CD4-positive, alpha-beta T cell (primary cell): ENCODE measurements around the gene MSMP. TPM values are rescaled to one million over a fixed set of nuclear protein-coding genes. Genes with fewer than 3 reads are reported as not detected.

ENCODE experiments used
- ATAC-seq: fragments of 200-7000 bp; cut with Tn5 transposase; one replicate; pipeline ENCODE4 v1.10.0; 2022; ENCODE audit warnings: mild to moderate bottlenecking; ENCODE audit not compliant: poor library complexity
- CTCF ChIA-PET: fragments of 350-600 bp; sonication (Branson Sonifier 250); formaldehyde crosslinking; loops from one replicate; lab custom pipeline; 2021; ENCODE audit warnings: antibody characterized with exemption, inconsistent platforms; lab: Charles Lee
- POLR2A ChIA-PET: fragments of 350-600 bp; sonication (Branson Sonifier 250); formaldehyde crosslinking; loops from one replicate; lab custom pipeline; 2021; ENCODE audit warnings: antibody characterized with exemption, inconsistent platforms; lab: Charles Lee
- DNase-seq, 14 experiments: peaks; one replicate each; pipeline ENCODE4 v3.0.0-alpha.2; 2013 to 2020; ENCODE audit warnings: mixed read lengths in 2 of 14
- H3K27ac ChIP-seq, 2 donors: one replicate each; pipeline versions ENCODE4 v1.5.1 to v1.7.0; 2013; ENCODE audit warnings: low read length in 2 of 2, low read depth in 1 of 2, mild to moderate bottlenecking in 1 of 2
- H3K27me3 ChIP-seq, 2 experiments: 1 replicate in 1 of 2; 2 replicates in 1 of 2; pipeline versions ENCODE4 v1.6.1 to v1.7.0; 2013; ENCODE audit warnings: low read length in 2 of 2, control low read depth in 1 of 2, mild to moderate bottlenecking in 1 of 2, moderate library complexity in 1 of 2; ENCODE audit not compliant: insufficient read depth in 2 of 2, control insufficient read depth in 1 of 2
- H3K36me3 ChIP-seq: one replicate; pipeline ENCODE4 v1.6.1; 2013; ENCODE audit warnings: low read length, control low read depth; ENCODE audit not compliant: insufficient read depth
- H3K4me1 ChIP-seq: one replicate; pipeline ENCODE4 v1.6.1; 2013; ENCODE audit warnings: low read length, control low read depth; ENCODE audit not compliant: insufficient read depth
- H3K4me3 ChIP-seq: one replicate; pipeline ENCODE4 v1.5.1; 2013; ENCODE audit warnings: mild to moderate bottlenecking, low read length, moderate library complexity
- H3K9me3 ChIP-seq, 2 experiments: 1 replicate in 1 of 2; 2 replicates in 1 of 2; pipeline versions ENCODE4 v1.6.1 to v1.7.0; 2013; ENCODE audit warnings: low read length in 2 of 2, mild to moderate bottlenecking in 2 of 2, control low read depth in 1 of 2, moderate library complexity in 1 of 2; ENCODE audit not compliant: control insufficient read depth in 1 of 2, insufficient read depth in 1 of 2
- H3K27ac Mint-ChIP-seq: one replicate; pipeline ENCODE4 v1.8.0; 2020; ENCODE audit warnings: mixed read lengths
- H3K27me3 Mint-ChIP-seq: one replicate; pipeline ENCODE4 v1.8.0; 2021; ENCODE audit warnings: mixed read lengths
- H3K36me3 Mint-ChIP-seq: one replicate; pipeline ENCODE4 v1.8.0; 2021; ENCODE audit warnings: low read depth, mixed read lengths
- H3K4me1 Mint-ChIP-seq: one replicate; pipeline ENCODE4 v1.8.0; 2021; ENCODE audit warnings: low read depth, mixed read lengths
- H3K4me3 Mint-ChIP-seq: one replicate; pipeline ENCODE4 v1.8.0; 2020; ENCODE audit warnings: mild to moderate bottlenecking, mixed read lengths
- H3K9me3 Mint-ChIP-seq: one replicate; pipeline ENCODE4 v1.8.0; 2020; ENCODE audit warnings: mixed read lengths
- intact Hi-C, 2 experiments: fragments of 100-400 bp; cut with DNase I in 1 of 2; cut with micrococcal nuclease in 1 of 2; formaldehyde crosslinking; loops; one replicate each; pipeline versions ENCODE4 v1.15.1 to v1.9.0; 2023 to 2025; cut with DNase I, micrococcal nuclease
- total RNA-seq, 174 experiments: library from RNA in 2 of 174; stranded (reverse) in 2 of 174; gene quantifications; one replicate each; pipeline ENCODE4 v1.2.3 and lab custom pipeline; 2021 to 2026
- TF ChIP-seq, protein P1 (sequence below): fragments of 200-600 bp; IDR thresholded peaks from one replicate; pipeline ENCODE4 v1.8.0; 2022; ENCODE audit warnings: antibody characterized with exemption, mild to moderate bottlenecking

Gene MSMP
- total RNA-seq, 2 experiments from 2014 or later, result not detected

DNA sequence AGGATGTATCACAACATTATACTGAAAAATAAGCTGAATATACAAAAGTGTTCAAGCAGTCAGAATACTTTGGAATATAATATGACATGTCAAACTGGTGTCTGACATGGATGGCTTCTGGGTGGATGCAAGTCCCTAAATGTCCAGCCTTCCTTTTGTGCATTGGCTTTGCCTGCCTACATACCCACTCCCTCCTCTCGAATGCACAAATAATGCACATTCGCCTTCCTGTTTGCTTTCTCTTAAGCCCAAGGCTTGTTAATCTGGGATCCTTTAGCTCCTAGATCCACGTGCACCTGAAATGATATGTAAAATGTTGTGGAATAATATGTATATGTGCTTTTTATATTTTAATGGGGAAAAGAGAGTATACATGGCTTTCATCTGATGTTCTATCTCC is 24.4 kb upstream of the MSMP start:
- H3K27ac ChIP-seq, result no peak overlapping the region
- no peaks in the 10 kb centered on the region for H3K27me3 ChIP-seq
- intact Hi-C loops, result no loop called here
- TF ChIP-seq, protein P1, sequence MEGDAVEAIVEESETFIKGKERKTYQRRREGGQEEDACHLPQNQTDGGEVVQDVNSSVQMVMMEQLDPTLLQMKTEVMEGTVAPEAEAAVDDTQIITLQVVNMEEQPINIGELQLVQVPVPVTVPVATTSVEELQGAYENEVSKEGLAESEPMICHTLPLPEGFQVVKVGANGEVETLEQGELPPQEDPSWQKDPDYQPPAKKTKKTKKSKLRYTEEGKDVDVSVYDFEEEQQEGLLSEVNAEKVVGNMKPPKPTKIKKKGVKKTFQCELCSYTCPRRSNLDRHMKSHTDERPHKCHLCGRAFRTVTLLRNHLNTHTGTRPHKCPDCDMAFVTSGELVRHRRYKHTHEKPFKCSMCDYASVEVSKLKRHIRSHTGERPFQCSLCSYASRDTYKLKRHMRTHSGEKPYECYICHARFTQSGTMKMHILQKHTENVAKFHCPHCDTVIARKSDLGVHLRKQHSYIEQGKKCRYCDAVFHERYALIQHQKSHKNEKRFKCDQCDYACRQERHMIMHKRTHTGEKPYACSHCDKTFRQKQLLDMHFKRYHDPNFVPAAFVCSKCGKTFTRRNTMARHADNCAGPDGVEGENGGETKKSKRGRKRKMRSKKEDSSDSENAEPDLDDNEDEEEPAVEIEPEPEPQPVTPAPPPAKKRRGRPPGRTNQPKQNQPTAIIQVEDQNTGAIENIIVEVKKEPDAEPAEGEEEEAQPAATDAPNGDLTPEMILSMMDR, result no peak
- Mint-ChIP-seq H3K4me1 (no peaks in the 10 kb centered on the region), H3K4me3 (no peak overlapping the region), H3K27ac (no peak overlapping the region), H3K27me3 (no peaks in the 10 kb centered on the region), H3K9me3 (no peaks in the 10 kb centered on the region), H3K36me3 (peaks cover 26% of the 10 kb centered on the region)
- ChIA-PET POLR2A (no interaction called here), CTCF (interaction anchor here (0.5 to 1.3 kb wide), 2 partner anchors 12 to 707 kb away, joined by 3 to 4 read pairs; no protein-coding TSS in a partner anchor)
- H3K36me3 ChIP-seq, result peaks cover 4% of the 10 kb centered on the region
- H3K9me3 ChIP-seq, result no peaks in the 10 kb centered on the region
- DNase-seq (no peak), ATAC-seq (no peak)
- no peaks in the 10 kb centered on the region for H3K4me1 ChIP-seq
- H3K4me3 ChIP-seq, result no peak overlapping the region

DNA sequence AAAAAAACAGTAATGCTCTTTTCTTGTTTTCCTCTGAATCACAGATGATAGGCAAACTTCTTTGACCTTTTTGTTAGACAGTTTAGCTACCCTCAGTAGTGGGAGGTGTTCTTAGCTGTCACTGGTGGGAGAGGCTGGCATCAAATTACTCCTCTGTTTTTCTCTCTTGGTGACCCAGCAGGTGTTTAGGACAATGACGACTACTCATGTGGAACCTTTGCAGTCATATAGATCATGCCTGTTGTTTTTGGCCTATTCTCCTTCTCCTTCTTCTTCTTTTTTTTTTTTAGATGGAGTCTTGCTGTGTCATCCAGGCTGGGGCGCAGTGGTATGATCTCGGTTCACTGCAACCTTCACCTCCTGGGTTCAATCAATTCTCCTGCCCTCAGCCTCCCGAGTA is 21.9 kb upstream of the MSMP start:
- no peaks in the 10 kb centered on the region for H3K9me3 Mint-ChIP-seq
- no peak for ATAC-seq
- H3K27me3 Mint-ChIP-seq, result no peaks in the 10 kb centered on the region
- H3K4me1 Mint-ChIP-seq, result no peaks in the 10 kb centered on the region
- peaks cover 20% of the 10 kb centered on the region for H3K36me3 Mint-ChIP-seq
- no peaks in the 10 kb centered on the region for H3K27me3 ChIP-seq
- no peak overlapping the region for H3K27ac Mint-ChIP-seq
- POLR2A ChIA-PET, result no interaction called here
- H3K4me3 Mint-ChIP-seq, result no peak overlapping the region
- CTCF ChIA-PET, result interaction anchor here (1.6 kb wide), 1 partner anchor 106 kb away, joined by 5 read pairs; no protein-coding TSS in a partner anchor
- no peak overlapping the region for H3K4me3 ChIP-seq
- H3K4me1 ChIP-seq, result no peaks in the 10 kb centered on the region
- H3K36me3 ChIP-seq, result peaks cover 11% of the 10 kb centered on the region
- TF ChIP-seq, protein P1, result no peak
- no peaks in the 10 kb centered on the region for H3K9me3 ChIP-seq
- intact Hi-C loops, result no loop called here
- H3K27ac ChIP-seq, result no peak overlapping the region
- DNase-seq, result no peak

DNA sequence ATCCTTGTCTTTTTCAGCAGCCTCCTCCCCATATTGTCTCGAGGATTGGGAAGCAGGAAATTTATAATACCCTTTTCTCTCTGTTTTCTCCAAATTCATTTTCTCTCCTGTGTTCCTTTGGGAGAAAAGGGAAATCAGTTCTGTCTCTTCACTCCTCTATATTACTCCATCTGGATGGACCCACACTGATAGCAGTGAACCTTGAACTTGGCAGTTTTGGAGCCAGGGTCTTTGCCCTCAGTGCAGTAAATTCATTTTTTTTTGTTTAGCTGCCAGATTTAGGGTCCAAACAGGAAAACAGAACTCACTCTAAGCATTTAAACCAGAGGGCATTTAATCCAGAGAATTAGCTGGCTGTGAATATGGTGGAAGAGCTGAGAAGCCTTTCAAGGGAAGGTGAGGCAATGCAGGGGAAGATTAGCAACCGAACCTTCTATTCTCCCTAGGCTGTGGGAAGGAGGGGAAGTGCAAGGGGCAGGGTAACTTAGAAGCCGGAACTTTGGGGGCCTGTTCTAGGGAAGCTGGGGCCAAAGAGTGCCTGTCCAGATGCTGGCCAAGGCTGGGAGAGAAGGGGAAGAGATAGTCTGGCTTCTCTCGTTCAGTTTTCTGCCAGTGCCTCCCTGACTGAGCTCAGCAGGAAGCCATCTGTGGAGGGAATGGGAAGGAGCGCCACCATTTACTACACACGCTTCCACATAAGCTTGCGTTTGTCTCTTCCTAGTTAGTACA is 21.0 kb upstream of the MSMP start:
- DNase-seq (no peak), ATAC-seq (no peak)
- Histone ChIP-seq H3K4me3 (no peak overlapping the region), H3K27ac (no peak overlapping the region), H3K9me3 (no peaks in the 10 kb centered on the region), H3K27me3 (no peaks in the 10 kb centered on the region), H3K4me1 (no peaks in the 10 kb centered on the region), H3K36me3 (peaks cover 9% of the 10 kb centered on the region)
- CTCF ChIA-PET, result interaction anchor here (1.6 kb wide), 1 partner anchor 107 kb away, joined by 5 read pairs; no protein-coding TSS in a partner anchor
- no peaks in the 10 kb centered on the region for H3K9me3 Mint-ChIP-seq
- no peaks in the 10 kb centered on the region for H3K27me3 Mint-ChIP-seq
- POLR2A ChIA-PET, result interaction anchor here (1.0 kb wide), 1 partner anchor 19 kb away, joined by 3 read pairs; no protein-coding TSS in a partner anchor
- H3K27ac Mint-ChIP-seq, result no peak overlapping the region
- TF ChIP-seq, protein P1, result no peak
- H3K4me1 Mint-ChIP-seq, result no peaks in the 10 kb centered on the region
- peaks cover 10% of the 10 kb centered on the region for H3K36me3 Mint-ChIP-seq
- intact Hi-C loops, result no loop called here
- H3K4me3 Mint-ChIP-seq, result no peak overlapping the region
